Fibroblast of lung (primary cell): ENCODE results near the gene PXDC1.

Experiments
- EZH2 ChIP-seq: IDR thresholded peaks from 2 replicates; pipeline ENCODE4 v1.5.1; 2012; ENCODE audit warnings: low read length, control low read depth, mild to moderate bottlenecking; ENCODE audit errors: missing control alignments
- TF ChIP-seq, protein P1 (sequence below), 2 donors: IDR thresholded peaks in 1 of 2; conservative IDR thresholded peaks in 1 of 2; 1 replicate in 1 of 2; 2 replicates in 1 of 2; pipeline ENCODE4 v1.5.1; 2011 to 2012; ENCODE audit warnings: low read length in 2 of 2, control low read depth in 1 of 2, inconsistent platforms in 1 of 2, low read depth in 1 of 2, mild to moderate bottlenecking in 1 of 2

DNA sequence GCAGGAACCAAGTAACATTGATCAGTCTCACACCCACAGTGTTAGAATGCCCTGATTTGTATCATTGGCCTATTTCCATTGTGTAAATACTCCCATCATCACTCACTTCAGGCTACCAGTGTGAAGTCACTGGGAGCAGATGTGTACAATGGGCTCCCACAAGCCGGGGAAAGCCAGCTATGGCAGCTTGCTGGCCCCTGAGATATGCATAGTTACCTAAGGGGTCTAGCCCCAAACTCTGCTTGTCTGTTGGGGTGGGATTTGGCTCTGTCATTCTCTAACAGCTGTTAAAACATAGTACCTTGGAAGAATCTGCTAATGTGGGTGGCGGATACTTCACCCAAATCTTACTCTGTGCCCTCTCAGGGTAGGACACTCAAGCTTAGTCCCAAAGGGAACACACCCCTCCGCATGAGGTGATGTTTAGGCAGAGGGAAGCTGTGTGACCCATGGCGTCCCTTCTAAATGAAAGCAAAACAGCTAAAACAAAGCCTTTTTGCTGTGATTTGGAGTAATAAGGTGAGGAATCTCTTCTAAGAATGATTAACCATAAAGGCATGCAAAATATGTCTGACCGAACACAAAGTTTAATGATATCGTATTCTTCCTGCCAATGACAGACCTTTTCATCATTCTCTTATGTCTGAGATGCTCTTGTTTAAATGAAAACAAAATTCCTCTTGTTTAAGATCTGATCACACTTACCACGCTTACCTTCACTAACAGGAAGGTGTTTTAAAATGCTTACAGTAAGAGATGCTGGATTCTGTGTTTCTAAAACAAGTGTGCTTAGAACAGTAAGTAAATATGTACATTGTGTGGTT, 45.9 kb upstream of the PXDC1 start:
- no peak for TF ChIP-seq EZH2
- TF ChIP-seq, protein P1, sequence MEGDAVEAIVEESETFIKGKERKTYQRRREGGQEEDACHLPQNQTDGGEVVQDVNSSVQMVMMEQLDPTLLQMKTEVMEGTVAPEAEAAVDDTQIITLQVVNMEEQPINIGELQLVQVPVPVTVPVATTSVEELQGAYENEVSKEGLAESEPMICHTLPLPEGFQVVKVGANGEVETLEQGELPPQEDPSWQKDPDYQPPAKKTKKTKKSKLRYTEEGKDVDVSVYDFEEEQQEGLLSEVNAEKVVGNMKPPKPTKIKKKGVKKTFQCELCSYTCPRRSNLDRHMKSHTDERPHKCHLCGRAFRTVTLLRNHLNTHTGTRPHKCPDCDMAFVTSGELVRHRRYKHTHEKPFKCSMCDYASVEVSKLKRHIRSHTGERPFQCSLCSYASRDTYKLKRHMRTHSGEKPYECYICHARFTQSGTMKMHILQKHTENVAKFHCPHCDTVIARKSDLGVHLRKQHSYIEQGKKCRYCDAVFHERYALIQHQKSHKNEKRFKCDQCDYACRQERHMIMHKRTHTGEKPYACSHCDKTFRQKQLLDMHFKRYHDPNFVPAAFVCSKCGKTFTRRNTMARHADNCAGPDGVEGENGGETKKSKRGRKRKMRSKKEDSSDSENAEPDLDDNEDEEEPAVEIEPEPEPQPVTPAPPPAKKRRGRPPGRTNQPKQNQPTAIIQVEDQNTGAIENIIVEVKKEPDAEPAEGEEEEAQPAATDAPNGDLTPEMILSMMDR (conservative IDR thresholded peaks at IDR 0.05 in 1 of 2, IDR thresholded peaks at IDR 0.05 in 1 of 2; ENCODE audit: low read depth in 1 of 2, low read length in 2 of 2): no peak
